SU-DHL-6 (cell line): ENCODE results near the gene SRRM4.

Experiments
- EZH2phosphoT487 ChIP-seq: fragments of 200-600 bp; sonication (generic), shearing (Covaris generic); conservative IDR thresholded peaks from 2 replicates; pipeline ENCODE4 v1.6.1; 2018; ENCODE audit warnings: mild to moderate bottlenecking, antibody characterized with exemption, low read length, moderate library complexity, mixed read lengths
- TF ChIP-seq, protein P1 (sequence below): fragments of 200-600 bp; sonication (generic); IDR thresholded peaks from one replicate; pipeline ENCODE4 v1.5.1; 2017; ENCODE audit warnings: antibody characterized with exemption, mild to moderate bottlenecking, low read length, moderate library complexity; ENCODE audit not compliant: insufficient read depth, poor library complexity, severe bottlenecking

- TF ChIP-seq, protein P1, sequence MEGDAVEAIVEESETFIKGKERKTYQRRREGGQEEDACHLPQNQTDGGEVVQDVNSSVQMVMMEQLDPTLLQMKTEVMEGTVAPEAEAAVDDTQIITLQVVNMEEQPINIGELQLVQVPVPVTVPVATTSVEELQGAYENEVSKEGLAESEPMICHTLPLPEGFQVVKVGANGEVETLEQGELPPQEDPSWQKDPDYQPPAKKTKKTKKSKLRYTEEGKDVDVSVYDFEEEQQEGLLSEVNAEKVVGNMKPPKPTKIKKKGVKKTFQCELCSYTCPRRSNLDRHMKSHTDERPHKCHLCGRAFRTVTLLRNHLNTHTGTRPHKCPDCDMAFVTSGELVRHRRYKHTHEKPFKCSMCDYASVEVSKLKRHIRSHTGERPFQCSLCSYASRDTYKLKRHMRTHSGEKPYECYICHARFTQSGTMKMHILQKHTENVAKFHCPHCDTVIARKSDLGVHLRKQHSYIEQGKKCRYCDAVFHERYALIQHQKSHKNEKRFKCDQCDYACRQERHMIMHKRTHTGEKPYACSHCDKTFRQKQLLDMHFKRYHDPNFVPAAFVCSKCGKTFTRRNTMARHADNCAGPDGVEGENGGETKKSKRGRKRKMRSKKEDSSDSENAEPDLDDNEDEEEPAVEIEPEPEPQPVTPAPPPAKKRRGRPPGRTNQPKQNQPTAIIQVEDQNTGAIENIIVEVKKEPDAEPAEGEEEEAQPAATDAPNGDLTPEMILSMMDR = no peak
- no peak for TF ChIP-seq EZH2phosphoT487
These were observed 149.2 kb downstream of the SRRM4 start for GRCh38 chr12:119130523-119130922.
